ENCODE data around the gene IFT25.

The IFT25 gene

DNA sequence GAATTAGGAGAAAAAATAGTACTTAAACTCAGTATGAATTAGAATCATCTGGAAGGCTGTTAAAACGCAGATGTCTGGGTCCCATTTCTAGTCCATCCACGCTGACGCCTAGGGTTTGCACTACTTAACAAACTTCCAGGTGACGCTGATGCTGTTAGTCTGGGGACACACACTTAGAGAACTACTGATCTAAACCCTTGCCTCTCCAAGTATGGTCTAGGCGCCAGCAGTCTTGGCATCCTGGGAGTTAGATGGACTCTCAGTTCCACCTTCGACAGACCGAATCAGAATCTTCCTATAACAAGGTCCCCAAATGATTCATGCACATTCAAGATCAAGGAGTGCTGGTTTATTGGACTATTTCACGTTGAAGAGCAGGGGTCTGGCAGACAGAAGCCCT is 40.0 kb downstream of the IFT25 start:
- Histone ChIP-seq H3K4me3 (ENCODE audit: severe bottlenecking) (no peak overlapping the region), H3K9me3 (ENCODE audit: severe bottlenecking) (no peaks in the 10 kb centered on the region), H3K27ac (ENCODE audit: poor library complexity, severe bottlenecking) (no peak overlapping the region), H3K36me3 (ENCODE audit: low read depth) (no peaks in the 10 kb centered on the region), H3K4me1 (ENCODE audit: insufficient read depth, poor library complexity, severe bottlenecking) (peaks cover 24% of the 10 kb centered on the region), H3K27me3 (ENCODE audit: insufficient read depth, poor library complexity, severe bottlenecking) (no peaks in the 10 kb centered on the region)
- DNase-seq (ENCODE audit: low spot score): no peak
- ATAC-seq (ENCODE audit: low read depth): no peak
- no peak for TF ChIP-seq CTCF (IDR thresholded peaks at IDR 0.05; ENCODE audit: poor library complexity, severe bottlenecking)

- H3K4me1 ChIP-seq (ENCODE audit: insufficient read depth, poor library complexity, severe bottlenecking): peaks cover 7% of the 10 kb centered on the region
- H3K27ac ChIP-seq (ENCODE audit: poor library complexity, severe bottlenecking): no peak overlapping the region
- H3K36me3 ChIP-seq (ENCODE audit: low read depth): no peaks in the 10 kb centered on the region
- no peak for DNase-seq (ENCODE audit: low spot score)
- no peak for ATAC-seq (ENCODE audit: low read depth)
- no peaks in the 10 kb centered on the region for H3K9me3 ChIP-seq (ENCODE audit: severe bottlenecking)
- no peak for TF ChIP-seq CTCF (IDR thresholded peaks at IDR 0.05; ENCODE audit: poor library complexity, severe bottlenecking)
- H3K27me3 ChIP-seq (ENCODE audit: insufficient read depth, poor library complexity, severe bottlenecking): no peaks in the 10 kb centered on the region
- no peak overlapping the region for H3K4me3 ChIP-seq (ENCODE audit: severe bottlenecking)
These were observed 43.0 kb downstream of the IFT25 start for GRCh38 chr1:53902235-53903138.

GRCh38 chr1:53899708-53900107 is 45.8 kb downstream of the IFT25 start:
- no peak overlapping the region for H3K4me3 ChIP-seq (ENCODE audit: severe bottlenecking)
- ATAC-seq (ENCODE audit: low read depth) (no peak), DNase-seq (ENCODE audit: low spot score) (no peak)
- H3K4me1 ChIP-seq (ENCODE audit: insufficient read depth, poor library complexity, severe bottlenecking): peaks cover 5% of the 10 kb centered on the region
- H3K27ac ChIP-seq (ENCODE audit: poor library complexity, severe bottlenecking): no peak overlapping the region
- no peaks in the 10 kb centered on the region for H3K27me3 ChIP-seq (ENCODE audit: insufficient read depth, poor library complexity, severe bottlenecking)
- no peaks in the 10 kb centered on the region for H3K36me3 ChIP-seq (ENCODE audit: low read depth)
- TF ChIP-seq CTCF (IDR thresholded peaks at IDR 0.05; ENCODE audit: poor library complexity, severe bottlenecking): no peak
- no peaks in the 10 kb centered on the region for H3K9me3 ChIP-seq (ENCODE audit: severe bottlenecking)

- DNase-seq (ENCODE audit: low spot score) (no peak), ATAC-seq (ENCODE audit: low read depth) (no peak)
- TF ChIP-seq CTCF (IDR thresholded peaks at IDR 0.05; ENCODE audit: poor library complexity, severe bottlenecking): no peak
These were observed 46.3 kb downstream of the IFT25 start for GRCh38 chr1:53899206-53899628.

More at GRCh38 chr1:53899206-53899628, 46.3 kb downstream of the IFT25 start:
- no peaks in the 10 kb centered on the region for H3K9me3 ChIP-seq (ENCODE audit: severe bottlenecking)
- H3K27me3 ChIP-seq (ENCODE audit: insufficient read depth, poor library complexity, severe bottlenecking): no peaks in the 10 kb centered on the region
- H3K27ac ChIP-seq (ENCODE audit: poor library complexity, severe bottlenecking): no peak overlapping the region
- peaks cover 5% of the 10 kb centered on the region for H3K4me1 ChIP-seq (ENCODE audit: insufficient read depth, poor library complexity, severe bottlenecking)
- H3K36me3 ChIP-seq (ENCODE audit: low read depth): no peaks in the 10 kb centered on the region
- H3K4me3 ChIP-seq (ENCODE audit: severe bottlenecking): no peak overlapping the region

All from RWPE2 (cell line).